Stimulated activated memory B cell treated with anti-CD40 and anti-IgM and Interleukin-4, amounts not matched to agents 10 μg/mL and 1 μg/mL and 100 μg/mL, for 72 hours (primary cell): ENCODE data around the gene KRI1.

Experiments
- ATAC-seq: fragments of 150-1000 bp; cut with Tn5 transposase; 2 replicates; pipeline ENCODE4 v1.10.0; 2021
- H3K27ac Mint-ChIP-seq: one replicate; pipeline ENCODE4 v1.8.0; 2022; ENCODE audit warnings: mild to moderate bottlenecking, mixed read lengths
- H3K27me3 Mint-ChIP-seq: one replicate; pipeline ENCODE4 v1.8.0; 2022; ENCODE audit warnings: mixed read lengths
- H3K36me3 Mint-ChIP-seq: one replicate; pipeline ENCODE4 v1.8.0; 2022; ENCODE audit warnings: mixed read lengths
- H3K4me1 Mint-ChIP-seq: one replicate; pipeline ENCODE4 v1.8.0; 2022; ENCODE audit warnings: mixed read lengths
- H3K4me3 Mint-ChIP-seq: one replicate; pipeline ENCODE4 v1.8.0; 2022; ENCODE audit warnings: mild to moderate bottlenecking, moderate library complexity, mixed read lengths
- H3K9me3 Mint-ChIP-seq: one replicate; pipeline ENCODE4 v1.8.0; 2022; ENCODE audit warnings: mixed read lengths

Gene KRI1

GRCh38 chr19:10519421-10519820 is 46.4 kb downstream of the KRI1 start:
- Mint-ChIP-seq H3K27me3 (peaks cover 54% of the 10 kb centered on the region), H3K27ac (no peak overlapping the region)

GRCh38 chr19:10518444-10519361 is 47.1 kb downstream of the KRI1 start:
- ATAC-seq = peak; percentile 31
- H3K27ac Mint-ChIP-seq = no peak overlapping the region
- no peak overlapping the region for H3K4me3 Mint-ChIP-seq
- no peaks in the 10 kb centered on the region for H3K36me3 Mint-ChIP-seq
- peaks cover 35% of the 10 kb centered on the region for H3K4me1 Mint-ChIP-seq
- H3K9me3 Mint-ChIP-seq = no peaks in the 10 kb centered on the region
- peaks cover 61% of the 10 kb centered on the region for H3K27me3 Mint-ChIP-seq

More at GRCh38 chr19:10519421-10519820, 46.4 kb downstream of the KRI1 start:
- Mint-ChIP-seq H3K4me1 (peaks cover 29% of the 10 kb centered on the region), H3K4me3 (no peak overlapping the region), H3K9me3 (no peaks in the 10 kb centered on the region), H3K36me3 (no peaks in the 10 kb centered on the region)
- no peak for ATAC-seq

GRCh38 chr19:10517760-10518443 is 47.9 kb downstream of the KRI1 start:
- peaks cover 69% of the 10 kb centered on the region for H3K27me3 Mint-ChIP-seq
- no peaks in the 10 kb centered on the region for H3K36me3 Mint-ChIP-seq
- H3K9me3 Mint-ChIP-seq = no peaks in the 10 kb centered on the region
- H3K4me1 Mint-ChIP-seq = peaks cover 39% of the 10 kb centered on the region
- peak overlapping the region; percentile 16 for H3K4me3 Mint-ChIP-seq
- no peak for ATAC-seq
- H3K27ac Mint-ChIP-seq = no peak overlapping the region

GRCh38 chr19:10517361-10517759 is 48.5 kb downstream of the KRI1 start, which contains the start of gene S1PR5:
Gene S1PR5, minus strand, starts transcription at chr19:10517447. Its CDS starts 2,436 bp downstream, at chr19:10515011.
- Mint-ChIP-seq H3K27me3 (peaks cover 74% of the 10 kb centered on the region), H3K4me1 (peaks cover 44% of the 10 kb centered on the region), H3K4me3 (peak within 1 kb of the TSS; percentile 19), H3K9me3 (no peaks in the 10 kb centered on the region), H3K27ac (no peak within 1 kb of the TSS), H3K36me3 (no peaks in the 10 kb centered on the region)
- ATAC-seq = peak; percentile 25

GRCh38 chr19:10516671-10517286 is 49.0 kb downstream of the KRI1 start:
- no peaks in the 10 kb centered on the region for H3K9me3 Mint-ChIP-seq
- peaks cover 75% of the 10 kb centered on the region for H3K27me3 Mint-ChIP-seq
- no peak for ATAC-seq
- peak overlapping the region; percentile 19 for H3K4me3 Mint-ChIP-seq
- no peak overlapping the region for H3K27ac Mint-ChIP-seq
- H3K36me3 Mint-ChIP-seq = no peaks in the 10 kb centered on the region
- H3K4me1 Mint-ChIP-seq = peaks cover 44% of the 10 kb centered on the region

- Mint-ChIP-seq H3K27me3 (peaks cover 75% of the 10 kb centered on the region), H3K36me3 (no peaks in the 10 kb centered on the region), H3K9me3 (no peaks in the 10 kb centered on the region), H3K4me1 (peaks cover 44% of the 10 kb centered on the region), H3K4me3 (no peak overlapping the region), H3K27ac (no peak overlapping the region)
- no peak for ATAC-seq
Observed at GRCh38 chr19:10516064-10516385, 49.8 kb downstream of the KRI1 start.

GRCh38 chr19:10514211-10515145 is 51.3 kb downstream of the KRI1 start:
- Mint-ChIP-seq H3K27me3 (peaks cover 67% of the 10 kb centered on the region), H3K4me1 (peaks cover 40% of the 10 kb centered on the region), H3K27ac (no peak overlapping the region), H3K9me3 (no peaks in the 10 kb centered on the region), H3K4me3 (no peak overlapping the region), H3K36me3 (no peaks in the 10 kb centered on the region)
- ATAC-seq = no peak

- Mint-ChIP-seq H3K4me3 (no peak overlapping the region), H3K9me3 (no peaks in the 10 kb centered on the region), H3K36me3 (no peaks in the 10 kb centered on the region), H3K27ac (no peak overlapping the region), H3K4me1 (peaks cover 27% of the 10 kb centered on the region), H3K27me3 (peaks cover 54% of the 10 kb centered on the region)
- ATAC-seq = no peak
Observed at GRCh38 chr19:10513223-10513622, 52.6 kb downstream of the KRI1 start.

- H3K27ac Mint-ChIP-seq = no peak overlapping the region
- ATAC-seq = peak; percentile 24
- H3K4me1 Mint-ChIP-seq = peaks cover 19% of the 10 kb centered on the region
- H3K36me3 Mint-ChIP-seq = no peaks in the 10 kb centered on the region
- H3K27me3 Mint-ChIP-seq = peaks cover 30% of the 10 kb centered on the region
- H3K4me3 Mint-ChIP-seq = no peak overlapping the region
- no peaks in the 10 kb centered on the region for H3K9me3 Mint-ChIP-seq
Observed at GRCh38 chr19:10510301-10510802, 55.5 kb downstream of the KRI1 start.

GRCh38 chr19:10508707-10509106 is 57.1 kb downstream of the KRI1 start:
- H3K27ac Mint-ChIP-seq = no peak overlapping the region
- ATAC-seq = no peak
- H3K36me3 Mint-ChIP-seq = no peaks in the 10 kb centered on the region
- H3K4me1 Mint-ChIP-seq = peaks cover 17% of the 10 kb centered on the region
- H3K4me3 Mint-ChIP-seq = no peak overlapping the region
- no peaks in the 10 kb centered on the region for H3K9me3 Mint-ChIP-seq
- H3K27me3 Mint-ChIP-seq = peaks cover 15% of the 10 kb centered on the region

GRCh38 chr19:10508036-10508435 is 57.8 kb downstream of the KRI1 start:
- Mint-ChIP-seq H3K27me3 (peaks cover 8% of the 10 kb centered on the region), H3K9me3 (no peaks in the 10 kb centered on the region), H3K36me3 (no peaks in the 10 kb centered on the region), H3K4me3 (no peak overlapping the region), H3K4me1 (peaks cover 19% of the 10 kb centered on the region), H3K27ac (no peak overlapping the region)
- no peak for ATAC-seq

- no peak for ATAC-seq
- H3K27me3 Mint-ChIP-seq = no peaks in the 10 kb centered on the region
- no peak overlapping the region for H3K27ac Mint-ChIP-seq
- H3K4me3 Mint-ChIP-seq = no peak overlapping the region
- no peaks in the 10 kb centered on the region for H3K9me3 Mint-ChIP-seq
- peaks cover 23% of the 10 kb centered on the region for H3K4me1 Mint-ChIP-seq
- H3K36me3 Mint-ChIP-seq = no peaks in the 10 kb centered on the region
Observed at GRCh38 chr19:10505583-10506229, 60.1 kb downstream of the KRI1 start.
